ENCODE results near the gene CCDC73.

The CCDC73 gene

DNA sequence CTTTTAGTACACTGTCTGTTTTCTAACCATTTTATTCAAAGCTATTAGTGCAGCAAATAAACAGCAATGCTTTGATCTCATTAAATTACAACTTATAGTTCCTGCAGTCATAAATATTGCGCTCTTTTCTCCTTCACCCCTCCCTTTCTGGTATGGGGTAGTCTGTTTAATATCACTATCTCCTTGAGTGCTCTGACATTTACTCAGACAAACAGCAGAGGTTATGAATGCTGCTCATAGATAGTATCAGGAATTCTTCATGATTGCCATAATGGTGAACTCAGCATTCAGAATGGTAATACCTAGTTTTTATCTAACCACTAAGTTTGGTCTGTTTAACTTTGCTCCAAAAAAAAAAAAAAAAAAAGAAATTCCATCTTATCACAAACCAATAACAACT, 123.4 kb downstream of the CCDC73 start:
- ChIA-PET POLR2A (no interaction called here), CTCF (interaction anchor here (0.6 kb wide), 1 partner anchor 83 kb away, joined by 3 read pairs; no protein-coding TSS in a partner anchor)
- no peak for DNase-seq (ENCODE audit: low read depth, low spot score)
- H3K4me3 ChIP-seq (ENCODE audit: low read depth, low read length) = no peak overlapping the region
- TF ChIP-seq, protein P1, sequence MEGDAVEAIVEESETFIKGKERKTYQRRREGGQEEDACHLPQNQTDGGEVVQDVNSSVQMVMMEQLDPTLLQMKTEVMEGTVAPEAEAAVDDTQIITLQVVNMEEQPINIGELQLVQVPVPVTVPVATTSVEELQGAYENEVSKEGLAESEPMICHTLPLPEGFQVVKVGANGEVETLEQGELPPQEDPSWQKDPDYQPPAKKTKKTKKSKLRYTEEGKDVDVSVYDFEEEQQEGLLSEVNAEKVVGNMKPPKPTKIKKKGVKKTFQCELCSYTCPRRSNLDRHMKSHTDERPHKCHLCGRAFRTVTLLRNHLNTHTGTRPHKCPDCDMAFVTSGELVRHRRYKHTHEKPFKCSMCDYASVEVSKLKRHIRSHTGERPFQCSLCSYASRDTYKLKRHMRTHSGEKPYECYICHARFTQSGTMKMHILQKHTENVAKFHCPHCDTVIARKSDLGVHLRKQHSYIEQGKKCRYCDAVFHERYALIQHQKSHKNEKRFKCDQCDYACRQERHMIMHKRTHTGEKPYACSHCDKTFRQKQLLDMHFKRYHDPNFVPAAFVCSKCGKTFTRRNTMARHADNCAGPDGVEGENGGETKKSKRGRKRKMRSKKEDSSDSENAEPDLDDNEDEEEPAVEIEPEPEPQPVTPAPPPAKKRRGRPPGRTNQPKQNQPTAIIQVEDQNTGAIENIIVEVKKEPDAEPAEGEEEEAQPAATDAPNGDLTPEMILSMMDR (IDR thresholded peaks at IDR 0.05; ENCODE audit: insufficient read depth, low read length, missing control alignments) = no peak

GRCh38 chr11:32659672-32660071, 134.8 kb downstream of the CCDC73 start:
- ChIA-PET POLR2A (no interaction called here), CTCF (no interaction called here)
- H3K4me3 ChIP-seq (ENCODE audit: low read depth, low read length) = no peak overlapping the region
- TF ChIP-seq, protein P1 (IDR thresholded peaks at IDR 0.05; ENCODE audit: insufficient read depth, low read length, missing control alignments) = no peak
- DNase-seq (ENCODE audit: low read depth, low spot score) = no peak

DNA sequence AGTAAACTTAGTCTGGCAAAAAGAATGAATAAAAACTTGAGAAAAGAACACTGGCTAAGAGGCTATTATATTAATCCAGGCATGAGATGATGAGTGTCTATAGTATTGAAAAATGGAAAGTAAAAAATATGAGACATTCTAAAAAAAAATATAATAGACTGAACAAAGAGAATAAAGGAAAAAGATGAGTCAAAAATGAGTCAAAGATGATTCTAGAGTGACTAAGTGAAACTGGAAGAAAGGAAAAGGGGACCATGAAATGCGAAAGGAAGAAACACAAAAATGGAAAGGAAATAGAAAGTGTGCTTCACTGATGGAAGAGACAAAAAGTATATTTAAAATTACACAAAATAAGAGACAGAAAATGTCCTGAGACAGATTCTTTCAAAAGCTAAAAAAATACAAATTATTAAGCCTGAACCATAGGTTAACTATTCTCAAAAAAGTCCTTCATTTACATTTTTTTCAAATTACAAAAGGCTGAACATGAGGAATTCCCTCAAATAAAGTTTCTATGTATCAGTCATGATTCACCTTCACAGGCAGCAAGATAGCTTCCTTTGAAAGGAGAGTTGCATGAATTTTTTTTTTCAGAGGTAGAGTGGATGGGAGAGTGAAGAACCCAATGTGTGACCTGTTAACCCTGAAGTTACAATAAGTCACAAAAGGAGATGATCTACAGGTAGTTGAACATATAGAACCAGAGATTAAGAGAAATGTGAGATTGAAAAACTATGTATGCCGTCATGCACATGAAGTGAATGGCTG, 135.6 kb downstream of the CCDC73 start:
- CTCF ChIA-PET = no interaction called here
- DNase-seq (ENCODE audit: low read depth, low spot score) = no peak
- TF ChIP-seq, protein P1 (IDR thresholded peaks at IDR 0.05; ENCODE audit: insufficient read depth, low read length, missing control alignments) = no peak
- POLR2A ChIA-PET = no interaction called here
- no peak overlapping the region for H3K4me3 ChIP-seq (ENCODE audit: low read depth, low read length)

GRCh38 chr11:32643526-32643925, 150.9 kb downstream of the CCDC73 start:
- DNase-seq (ENCODE audit: low read depth, low spot score) = no peak
- POLR2A ChIA-PET = no interaction called here
- CTCF ChIA-PET = no interaction called here
- TF ChIP-seq, protein P1 (IDR thresholded peaks at IDR 0.05; ENCODE audit: insufficient read depth, low read length, missing control alignments) = no peak
- H3K4me3 ChIP-seq (ENCODE audit: low read depth, low read length) = no peak overlapping the region

DNA sequence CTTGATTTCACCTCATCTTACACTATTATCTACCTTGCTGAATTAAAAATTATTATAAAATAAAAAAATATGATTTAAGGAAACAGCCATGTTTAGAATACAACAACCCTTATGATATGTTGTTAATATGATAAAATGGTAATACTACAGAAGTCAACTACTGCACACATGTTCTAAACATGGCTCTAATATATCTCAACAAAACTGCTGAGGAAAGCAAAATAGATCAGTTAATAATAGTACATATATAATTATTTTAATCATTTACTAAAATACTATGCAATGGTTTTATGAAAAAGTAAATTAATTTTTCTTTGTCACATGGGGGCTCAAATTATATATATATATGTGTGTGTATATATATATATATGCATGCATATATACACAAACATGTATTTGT, 153.1 kb downstream of the CCDC73 start:
- ChIA-PET POLR2A (no interaction called here), CTCF (no interaction called here)
- TF ChIP-seq, protein P1 (IDR thresholded peaks at IDR 0.05; ENCODE audit: insufficient read depth, low read length, missing control alignments) = no peak
- DNase-seq (ENCODE audit: low read depth, low spot score) = no peak
- H3K4me3 ChIP-seq (ENCODE audit: low read depth, low read length) = no peak overlapping the region

GRCh38 chr11:32635819-32636218, 158.6 kb downstream of the CCDC73 start:
- POLR2A ChIA-PET = no interaction called here
- TF ChIP-seq, protein P1 (IDR thresholded peaks at IDR 0.05; ENCODE audit: insufficient read depth, low read length, missing control alignments) = no peak
- CTCF ChIA-PET = no interaction called here
- DNase-seq (ENCODE audit: low read depth, low spot score) = no peak
- no peak overlapping the region for H3K4me3 ChIP-seq (ENCODE audit: low read depth, low read length)
